HepG2 (cell line): ENCODE results near the gene TDG. TPM values are rescaled to one million over a fixed set of nuclear protein-coding genes. Genes with fewer than 3 reads are reported as not detected.

Experiments
- ATF6 ChIP-seq: sonication (generic); formaldehyde crosslinking; conservative IDR thresholded peaks from 2 replicates; pipeline ENCODE4 v1.4.0; 2020; ENCODE audit warnings: missing genetic modification reagents
- CBX1 ChIP-seq: IDR thresholded peaks from one replicate; pipeline ENCODE4 v1.6.1; 2016; ENCODE audit warnings: antibody characterized with exemption, low read depth
- CEBPB ChIP-seq: IDR thresholded peaks from 2 replicates; pipeline ENCODE4 v1.6.1; 2011; ENCODE audit warnings: low read depth, low read length, improper control_type of control experiment, borderline replicate concordance
- DBP ChIP-seq: sonication (generic); formaldehyde crosslinking; IDR thresholded peaks from 2 replicates; pipeline ENCODE4 v1.4.0; 2020; ENCODE audit warnings: missing genetic modification reagents; ENCODE audit errors: not compliant biosample characterization
- DNMT1 ChIP-seq: sonication (generic); formaldehyde crosslinking; IDR thresholded peaks from 2 replicates; pipeline ENCODE4 v1.5.1; 2020; ENCODE audit warnings: mild to moderate bottlenecking, missing genetic modification reagents
- FOXC1 ChIP-seq: sonication (generic); formaldehyde crosslinking; IDR thresholded peaks from 2 replicates; pipeline ENCODE4 v1.8.0; 2022; ENCODE audit warnings: mild to moderate bottlenecking, missing genetic modification reagents, borderline replicate concordance
- HNF4A ChIP-seq: sonication (generic); formaldehyde crosslinking; IDR thresholded peaks from 2 replicates; pipeline ENCODE4 v1.4.0; 2020; ENCODE audit warnings: missing genetic modification reagents
- ISX ChIP-seq: sonication (generic); formaldehyde crosslinking; conservative IDR thresholded peaks from 2 replicates; pipeline ENCODE4 v1.5.0; 2020; ENCODE audit warnings: missing genetic modification reagents
- JUND ChIP-seq: sonication (generic); formaldehyde crosslinking; IDR thresholded peaks from 2 replicates; pipeline ENCODE4 v1.8.0; 2022; ENCODE audit warnings: mild to moderate bottlenecking, missing genetic modification reagents
- PCBP2 ChIP-seq: fragments of 200-400 bp; formaldehyde crosslinking; optimal IDR thresholded peaks from 2 replicates; pipeline ENCODE3; 2018; ENCODE audit warnings: low read length, low read depth; ENCODE audit not compliant: poor library complexity, severe bottlenecking
- PRDM4 ChIP-seq: sonication (generic); formaldehyde crosslinking; IDR thresholded peaks from 2 replicates; pipeline ENCODE4 v1.9.0; 2021; ENCODE audit warnings: missing genetic modification reagents, borderline replicate concordance
- RORA ChIP-seq: sonication (generic); formaldehyde crosslinking; IDR thresholded peaks from 2 replicates; pipeline ENCODE4 v1.5.0; 2020; ENCODE audit warnings: mild to moderate bottlenecking, missing genetic modification reagents, moderate library complexity
- SP1 ChIP-seq, 2 experiments: fragments of 450-650 bp in 1 of 2; sonication (generic) in 1 of 2; formaldehyde crosslinking in 1 of 2; IDR thresholded peaks; 2 replicates each; pipeline versions ENCODE4 v1.4.0 to v1.6.1; 2016 to 2020; ENCODE audit warnings: missing genetic modification reagents in 1 of 2
- ZBTB14 ChIP-seq: sonication (generic); formaldehyde crosslinking; IDR thresholded peaks from 2 replicates; pipeline ENCODE4 v1.4.0; 2020; ENCODE audit warnings: missing genetic modification reagents
- ZBTB2 ChIP-seq: sonication (generic); formaldehyde crosslinking; IDR thresholded peaks from 2 replicates; pipeline ENCODE4 v1.8.0; 2022; ENCODE audit warnings: low read depth, missing genetic modification reagents
- ZBTB26 ChIP-seq: IDR thresholded peaks from 2 replicates; pipeline ENCODE4 v1.6.1; 2016; ENCODE audit warnings: missing compliant biosample characterization, missing genetic modification reagents, borderline replicate concordance
- ZNF160 ChIP-seq: sonication (generic); formaldehyde crosslinking; IDR thresholded peaks from 2 replicates; pipeline ENCODE4 v1.8.0; 2022; ENCODE audit warnings: mild to moderate bottlenecking, inconsistent platforms, missing genetic modification reagents
- ZNF674 ChIP-seq: sonication (generic); formaldehyde crosslinking; IDR thresholded peaks from 2 replicates; pipeline ENCODE4 v1.5.0; 2020; ENCODE audit warnings: low read depth, mild to moderate bottlenecking, missing genetic modification reagents
- ZNF720 ChIP-seq: sonication (generic); formaldehyde crosslinking; IDR thresholded peaks from 2 replicates; pipeline ENCODE4 v1.4.0; 2020; ENCODE audit warnings: missing genetic modification reagents
- ZNF782 ChIP-seq: sonication (generic); formaldehyde crosslinking; IDR thresholded peaks from 2 replicates; pipeline ENCODE4 v1.4.0; 2020; ENCODE audit warnings: missing genetic modification reagents, mild to moderate bottlenecking, borderline replicate concordance
- polyA plus RNA-seq, 8 experiments: library from polyadenylated mRNA; depleted of rRNA in 3 of 8; stranded (reverse) in 7 of 8; unstranded in 1 of 8; fragments of >200 nt; fragmentation: Illumina TruSeq in 4 of 8; extraction: Trizol in 4 of 8; gene quantifications; 2 replicates each; pipeline versions ENCODE4 v1.2.1 to v1.2.3, GENCODE V29; 2011 to 2016; ENCODE audit warnings: low read depth in 4 of 8, missing spikeins in 1 of 8, mixed read lengths in 1 of 8; ENCODE audit not compliant: insufficient read depth in 1 of 8
- total RNA-seq, 5 experiments: library from RNA; depleted of rRNA; stranded (reverse); fragments of >200 nt; fragmentation: Illumina TruSeq; extraction: Trizol; gene quantifications; 2 replicates each; pipeline ENCODE4 v1.2.3, GENCODE V29; 2016; ENCODE audit warnings: low read depth in 1 of 5

The TDG gene
- total and polyA plus RNA-seq, 2 of the 13 experiments (the other 11 are each of a cell fraction or from before 2014, with no cell fraction given): 14.2 to 19.5 TPM

- TF ChIP-seq SP1 (IDR thresholded peaks at IDR 0.05): no peak
- no peak for TF ChIP-seq SP1 (CRISPR knock-in tag; IDR thresholded peaks at IDR 0.05)
- TF ChIP-seq ATF6 (CRISPR knock-in tag): no peak
- TF ChIP-seq ZBTB26 (CRISPR knock-in tag): no peak
- TF ChIP-seq HNF4A (CRISPR knock-in tag): no peak
- no peak for TF ChIP-seq RORA (CRISPR knock-in tag)
- no peak for TF ChIP-seq PCBP2
- TF ChIP-seq FOXC1: 0 out of 2 replicates have a peak, but pooled peaks have one; percentile 60
- no peak for TF ChIP-seq ZNF160 (CRISPR knock-in tag)
- TF ChIP-seq CBX1: no peak
- no peak; the same call in 1 of the 2 replicates for TF ChIP-seq ZBTB2 (CRISPR knock-in tag)
- TF ChIP-seq CEBPB: no peak
- no peak for TF ChIP-seq ZNF674 (CRISPR knock-in tag)
- no peak for TF ChIP-seq ISX (CRISPR knock-in tag)
- TF ChIP-seq DNMT1 (CRISPR knock-in tag): no peak
- peak; percentile 37 for TF ChIP-seq DBP (CRISPR knock-in tag)
- TF ChIP-seq JUND (CRISPR knock-in tag): no peak
- no peak for TF ChIP-seq PRDM4 (CRISPR knock-in tag)
- no peak for TF ChIP-seq ZNF720 (CRISPR knock-in tag)
- peak; percentile 64; the same call in 1 of the 2 replicates for TF ChIP-seq ZNF782 (CRISPR knock-in tag)
- no peak for TF ChIP-seq ZBTB14 (CRISPR knock-in tag)
Observed at GRCh38 chr12:103929046-103929783, 36.5 kb upstream of the TDG start (continued).
